Measurements from ENCODE around the gene TMEM184A.

DNA sequence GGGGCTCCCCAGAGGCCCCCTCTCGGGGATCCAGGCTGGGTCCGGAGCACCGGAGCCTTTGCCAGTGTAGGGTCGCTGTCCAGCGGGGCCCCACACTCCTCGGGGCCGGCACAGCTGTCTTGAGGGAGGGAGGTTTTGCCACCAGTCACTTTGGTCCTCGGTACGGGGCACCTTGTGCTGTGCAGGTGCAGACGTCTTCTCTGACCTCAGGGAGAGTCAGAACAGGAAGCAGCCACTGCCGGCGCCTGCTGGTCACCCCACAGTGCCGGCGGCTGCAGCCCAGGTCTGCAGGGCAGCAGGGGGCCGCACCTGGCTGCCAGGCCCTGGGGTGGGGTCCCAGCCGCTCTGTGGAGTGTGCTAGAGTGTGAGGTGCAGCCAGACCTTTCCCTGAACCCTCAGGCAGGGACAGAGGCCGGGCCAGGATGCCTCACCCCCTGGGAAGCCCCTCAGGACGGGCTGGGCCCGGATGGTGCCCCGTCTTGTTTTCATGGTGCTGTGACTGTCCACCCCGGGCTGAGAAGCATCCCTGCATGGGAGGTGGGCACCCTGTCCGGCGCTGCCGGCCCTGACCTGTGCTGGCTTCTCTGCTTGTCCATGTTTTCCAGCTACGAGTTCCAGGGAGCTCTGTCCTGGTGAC is 17.3 kb downstream of the TMEM184A start:
- TF ChIP-seq POLR2A (IDR thresholded peaks at IDR 0.05) (no peak), EP300 (IDR thresholded peaks at IDR 0.05) (no peak)
- TF ChIP-seq, protein P1, sequence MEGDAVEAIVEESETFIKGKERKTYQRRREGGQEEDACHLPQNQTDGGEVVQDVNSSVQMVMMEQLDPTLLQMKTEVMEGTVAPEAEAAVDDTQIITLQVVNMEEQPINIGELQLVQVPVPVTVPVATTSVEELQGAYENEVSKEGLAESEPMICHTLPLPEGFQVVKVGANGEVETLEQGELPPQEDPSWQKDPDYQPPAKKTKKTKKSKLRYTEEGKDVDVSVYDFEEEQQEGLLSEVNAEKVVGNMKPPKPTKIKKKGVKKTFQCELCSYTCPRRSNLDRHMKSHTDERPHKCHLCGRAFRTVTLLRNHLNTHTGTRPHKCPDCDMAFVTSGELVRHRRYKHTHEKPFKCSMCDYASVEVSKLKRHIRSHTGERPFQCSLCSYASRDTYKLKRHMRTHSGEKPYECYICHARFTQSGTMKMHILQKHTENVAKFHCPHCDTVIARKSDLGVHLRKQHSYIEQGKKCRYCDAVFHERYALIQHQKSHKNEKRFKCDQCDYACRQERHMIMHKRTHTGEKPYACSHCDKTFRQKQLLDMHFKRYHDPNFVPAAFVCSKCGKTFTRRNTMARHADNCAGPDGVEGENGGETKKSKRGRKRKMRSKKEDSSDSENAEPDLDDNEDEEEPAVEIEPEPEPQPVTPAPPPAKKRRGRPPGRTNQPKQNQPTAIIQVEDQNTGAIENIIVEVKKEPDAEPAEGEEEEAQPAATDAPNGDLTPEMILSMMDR (IDR thresholded peaks at IDR 0.05) = no peak
